HG02852 (cell line): ENCODE results near the gene GOLGA8T.
"Not testable (repeated sequence)": the region's sequence is repeated elsewhere in the genome, so short reads cannot be mapped to it uniquely, and the experiment has no call there.

Experiments
- ATAC-seq: cut with Tn5 transposase; IDR thresholded peaks from one replicate; pipeline ENCODE4 v1.9.1; 2021; ENCODE audit warnings: mild to moderate bottlenecking, moderate library complexity; ENCODE audit not compliant: unreplicated experiment

Gene GOLGA8T

DNA sequence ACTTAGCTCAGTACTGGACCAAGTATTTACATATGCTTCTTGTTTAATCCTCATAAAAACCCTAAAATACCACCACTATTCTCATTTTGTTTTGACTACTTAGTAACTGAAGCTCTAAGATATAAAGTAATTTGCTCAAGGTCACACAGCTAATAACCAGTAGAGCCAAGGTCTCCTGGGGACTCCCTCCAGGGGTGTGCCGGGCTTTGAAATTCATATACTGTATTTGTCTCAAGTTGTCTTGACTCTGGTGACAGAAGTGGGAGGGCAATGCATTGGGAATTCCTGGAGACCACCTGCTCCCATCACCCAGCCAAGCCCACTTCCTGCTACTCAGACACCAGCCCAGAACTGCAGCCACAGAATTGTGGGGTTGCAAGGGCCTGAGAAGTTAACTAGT is 54.9 kb downstream of the GOLGA8T start:
- not testable (repeated sequence) for ATAC-seq

DNA sequence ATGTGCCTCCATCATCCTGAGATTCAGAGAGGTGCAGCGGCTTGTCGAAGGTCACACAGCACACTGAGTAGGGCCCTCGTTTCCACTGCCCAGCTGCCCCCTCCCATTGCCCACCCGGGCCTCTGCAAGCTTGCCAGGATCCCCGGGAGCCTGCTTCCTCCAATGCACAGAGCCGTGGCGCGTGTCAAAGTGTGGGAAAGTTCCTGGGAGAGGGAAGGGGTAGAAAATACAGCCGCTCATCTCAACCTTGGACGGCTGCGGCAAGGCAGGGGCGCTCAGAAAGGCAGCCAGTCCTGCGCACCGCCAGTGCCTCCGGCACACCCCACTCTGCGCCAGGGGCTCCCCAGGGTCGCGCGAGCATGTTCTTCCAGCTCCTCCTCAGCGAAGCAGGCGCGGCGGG is 56.3 kb downstream of the GOLGA8T start:
- ATAC-seq = not testable (repeated sequence)

DNA sequence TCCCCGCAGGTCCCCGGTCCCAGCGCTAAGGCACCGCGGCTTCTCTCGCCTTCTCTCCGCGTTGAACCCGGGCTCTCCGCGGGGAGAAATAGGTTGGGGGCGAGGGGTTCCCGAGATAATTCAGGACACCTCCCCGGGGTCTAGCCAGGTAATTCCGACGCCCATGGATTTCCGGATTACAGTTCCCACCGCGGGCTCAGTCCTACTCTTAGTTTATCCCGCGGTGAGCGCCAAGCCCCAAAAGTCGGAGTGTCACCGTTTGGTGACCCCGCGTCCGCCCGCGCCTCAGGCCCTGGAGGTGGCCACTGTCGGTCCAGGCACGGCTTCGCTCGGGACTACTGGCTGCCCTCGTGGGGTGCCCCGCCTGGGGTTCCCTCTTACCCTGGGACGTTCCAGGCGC is 56.8 kb downstream of the GOLGA8T start:
- ATAC-seq = not testable (repeated sequence)

DNA sequence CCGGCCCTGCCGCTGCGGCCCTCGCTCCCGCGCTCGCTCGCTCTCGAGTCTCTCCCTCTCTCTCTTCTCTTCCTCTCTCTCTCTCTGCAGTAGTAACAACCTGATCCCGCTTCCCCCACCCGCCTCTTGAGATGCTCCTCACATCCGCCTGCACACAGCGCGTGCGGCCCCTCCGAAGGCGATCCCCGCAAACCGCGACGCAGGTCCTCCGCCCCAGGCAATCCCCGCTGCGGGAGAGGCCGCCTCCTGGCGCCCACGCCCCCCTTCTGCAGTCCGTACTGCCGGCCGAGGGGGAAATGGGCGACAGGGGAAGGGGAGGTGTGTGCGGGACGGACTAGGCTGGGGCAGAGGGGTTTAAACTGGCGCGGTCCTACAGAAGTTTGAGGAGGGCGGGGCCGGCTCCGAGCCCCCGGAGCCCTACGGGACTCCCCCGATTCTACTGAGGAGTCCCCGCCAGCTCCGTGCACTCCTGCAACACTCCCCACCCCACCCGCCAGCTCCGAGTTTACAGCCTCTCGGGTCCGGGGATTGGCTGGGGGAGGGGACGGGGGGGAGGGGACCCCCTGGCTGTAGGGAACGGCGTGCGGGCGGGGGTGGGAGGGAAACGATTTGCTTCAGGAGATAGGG is 57.4 kb downstream of the GOLGA8T start:
- ATAC-seq = not testable (repeated sequence)

DNA sequence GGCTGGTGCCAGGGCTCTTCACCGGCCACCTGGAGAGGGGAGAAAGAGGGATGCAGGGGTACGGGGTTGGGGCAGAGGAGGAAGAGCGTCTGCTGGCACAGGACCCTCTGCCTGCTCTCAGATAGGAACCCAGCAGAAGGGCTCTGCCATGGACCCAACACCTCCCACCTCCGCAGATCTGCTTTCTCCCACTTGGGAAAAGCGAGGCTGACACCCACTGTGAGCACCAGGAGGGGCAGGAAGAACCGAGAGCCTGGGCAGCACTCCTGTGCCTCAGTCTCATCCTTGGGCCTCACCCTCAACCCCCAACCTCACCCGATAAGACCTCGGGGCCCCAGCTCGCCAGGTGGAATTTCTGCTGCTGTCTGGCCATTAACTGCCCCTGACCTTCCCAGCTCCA is 58.0 kb downstream of the GOLGA8T start:
- not testable (repeated sequence) for ATAC-seq
